ENCODE measurements around the gene ANKRD40. TPM values are rescaled to one million over a fixed set of nuclear protein-coding genes. Genes with fewer than 3 reads are reported as not detected.
A peak's percentile ranks its signal among the peaks of the same experiment; 100 is the strongest.

Gene ANKRD40
- total and polyA plus RNA-seq, 9 of the 15 experiments (the other 6 are each of a cell fraction or from before 2014, with no cell fraction given), result 9.0 to 28.9 (median 27.7) TPM

- peak; percentile 95 for TF ChIP-seq GABPB1 (CRISPR knock-in tag; IDR thresholded peaks at IDR 0.05)
- no peak for TF ChIP-seq RERE (CRISPR knock-in tag; IDR thresholded peaks at IDR 0.05; ENCODE audit: borderline replicate concordance)
- peak; percentile 4; the same call in 1 of the 2 replicates for TF ChIP-seq NFRKB (IDR thresholded peaks at IDR 0.05; ENCODE audit: low read depth)
- peak; percentile 91 for TF ChIP-seq MAX (CRISPR knock-in tag; IDR thresholded peaks at IDR 0.05)
- no peak for TF ChIP-seq ZBTB26 (CRISPR knock-in tag; IDR thresholded peaks at IDR 0.05)
- peak; percentile 68; the same call in 1 of the 2 replicates for TF ChIP-seq ARID4B (CRISPR knock-in tag; IDR thresholded peaks at IDR 0.05)
- peak; percentile 62 for TF ChIP-seq FIP1L1 (IDR thresholded peaks at IDR 0.05; ENCODE audit: low read depth, low read length, poor library complexity, severe bottlenecking)
- peak in 1 of 2 experiments; percentile 98; a peak in 2 of 4 replicates for TF ChIP-seq BCLAF1 (IDR thresholded peaks at IDR 0.05; ENCODE audit: borderline replicate concordance in 1 of 2, control insufficient read depth in 1 of 2, low read depth in 2 of 2, low read length in 1 of 2)
- no peak for TF ChIP-seq POLR3A (IDR thresholded peaks at IDR 0.05; ENCODE audit: borderline replicate concordance, extremely low read depth, insufficient read depth, insufficient read length)
Observed at GRCh38 chr17:50707289-50708049, at the start of gene ANKRD40 (continued).
